ENCODE data around the gene SLC27A3.

- TF ChIP-seq, protein P1, sequence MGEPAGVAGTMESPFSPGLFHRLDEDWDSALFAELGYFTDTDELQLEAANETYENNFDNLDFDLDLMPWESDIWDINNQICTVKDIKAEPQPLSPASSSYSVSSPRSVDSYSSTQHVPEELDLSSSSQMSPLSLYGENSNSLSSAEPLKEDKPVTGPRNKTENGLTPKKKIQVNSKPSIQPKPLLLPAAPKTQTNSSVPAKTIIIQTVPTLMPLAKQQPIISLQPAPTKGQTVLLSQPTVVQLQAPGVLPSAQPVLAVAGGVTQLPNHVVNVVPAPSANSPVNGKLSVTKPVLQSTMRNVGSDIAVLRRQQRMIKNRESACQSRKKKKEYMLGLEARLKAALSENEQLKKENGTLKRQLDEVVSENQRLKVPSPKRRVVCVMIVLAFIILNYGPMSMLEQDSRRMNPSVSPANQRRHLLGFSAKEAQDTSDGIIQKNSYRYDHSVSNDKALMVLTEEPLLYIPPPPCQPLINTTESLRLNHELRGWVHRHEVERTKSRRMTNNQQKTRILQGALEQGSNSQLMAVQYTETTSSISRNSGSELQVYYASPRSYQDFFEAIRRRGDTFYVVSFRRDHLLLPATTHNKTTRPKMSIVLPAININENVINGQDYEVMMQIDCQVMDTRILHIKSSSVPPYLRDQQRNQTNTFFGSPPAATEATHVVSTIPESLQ (CRISPR knock-in tag; IDR thresholded peaks at IDR 0.05), result no peak; the same call in 1 of the 2 replicates
- TF ChIP-seq ZBTB8A (IDR thresholded peaks at IDR 0.05; ENCODE audit: partially characterized antibody) (no peak), YY1 (IDR thresholded peaks at IDR 0.05; ENCODE audit: borderline replicate concordance in 1 of 3, control insufficient read depth in 1 of 3, extremely low read depth in 1 of 3, insufficient read depth in 3 of 3, insufficient read length in 1 of 3, insufficient replicate concordance in 2 of 3, low read depth in 1 of 3, low read length in 2 of 3) (peak; percentile 42 to 89 (median 79)), ZNF263 (CRISPR knock-in tag; IDR thresholded peaks at IDR 0.05; ENCODE audit: borderline replicate concordance) (peak; percentile 91), TOE1 (IDR thresholded peaks at IDR 0.05; ENCODE audit: borderline replicate concordance) (no peak; the same call in 1 of the 2 replicates), TOE1 (CRISPR knock-in tag; IDR thresholded peaks at IDR 0.05; ENCODE audit: borderline replicate concordance, low read depth) (no peak), CREB1 (IDR thresholded peaks at IDR 0.05) (peak; percentile 85), CREB1 (CRISPR knock-in tag; IDR thresholded peaks at IDR 0.05) (peak; percentile 77), NR3C1 (CRISPR knock-in tag; IDR thresholded peaks at IDR 0.05) (no peak)
Observed at GRCh38 chr1:153727463-153728304, 47.5 kb upstream of the SLC27A3 start, which contains the start of gene INTS3.

Data from K562 (cell line).